ENCODE measurements around the gene BICC1.

BICC1 gene

DNA sequence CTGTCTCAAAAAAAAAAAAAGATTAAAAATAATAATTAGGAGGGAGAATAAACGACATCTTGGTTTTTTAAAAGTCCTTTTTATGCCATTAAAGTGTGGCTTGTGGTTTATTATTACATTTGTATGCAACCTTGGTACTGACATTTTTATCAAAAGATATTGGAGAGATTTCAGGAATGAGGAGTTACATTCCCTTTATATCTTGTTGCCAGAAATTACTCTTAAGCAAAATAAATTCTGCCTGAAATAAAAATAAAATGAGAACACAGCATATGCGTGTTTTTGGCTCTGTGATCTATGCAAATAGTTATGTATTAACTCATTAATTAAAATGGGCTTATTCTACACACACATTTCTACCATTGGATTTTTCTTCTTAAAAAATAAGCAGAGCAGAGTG, 202.4 kb downstream of the BICC1 start:
- DNase-seq, result no peak

DNA sequence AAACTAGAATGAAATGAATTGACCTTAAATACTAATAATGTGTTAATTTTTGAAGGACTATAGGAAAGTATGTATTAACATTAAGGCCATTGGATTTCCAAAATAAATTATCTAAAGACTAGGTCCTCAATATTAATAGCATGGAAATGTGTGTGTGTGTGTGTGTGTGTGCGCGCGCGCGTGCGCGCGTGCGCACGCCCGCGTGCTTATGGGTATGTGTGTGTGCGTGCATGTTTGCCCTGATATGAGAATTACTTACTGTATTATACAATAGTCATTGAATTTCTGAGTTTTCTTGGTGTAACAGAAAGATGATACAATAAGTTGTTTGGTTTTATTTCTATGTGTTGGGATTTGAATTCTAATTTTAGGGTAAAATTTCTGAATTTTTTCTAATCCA, 205.9 kb downstream of the BICC1 start:
- DNase-seq, result no peak

DNA sequence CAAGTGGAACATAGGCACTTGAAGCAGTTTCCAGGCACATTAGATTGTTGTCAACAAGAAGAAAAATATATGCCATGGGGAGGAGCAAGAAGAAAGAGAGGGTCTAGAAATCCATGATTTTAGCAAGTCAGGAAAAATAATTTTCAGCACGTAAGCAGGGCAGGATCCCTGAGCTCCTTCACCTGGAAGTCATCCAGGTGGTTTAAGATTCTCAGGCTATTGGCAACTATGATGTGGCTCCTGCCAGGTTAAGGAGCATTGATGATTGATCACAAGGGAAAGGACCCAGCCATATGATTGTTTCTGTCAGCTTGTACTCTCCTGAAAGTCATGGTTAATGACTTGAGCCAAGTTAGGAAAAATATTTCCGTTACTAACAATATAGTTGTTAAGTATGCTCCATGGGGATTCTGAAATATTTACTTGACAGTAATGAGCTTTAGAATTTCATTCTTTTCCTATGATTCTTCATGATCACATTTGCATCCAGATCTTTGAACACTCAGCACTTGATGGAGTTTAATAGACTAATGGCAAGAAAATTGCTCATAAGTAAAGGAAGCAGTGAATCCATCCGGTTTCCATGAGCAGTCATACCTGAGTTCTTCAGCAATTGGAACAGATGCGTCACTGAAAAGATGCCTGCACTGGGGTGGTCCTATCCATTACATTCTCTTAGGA, 209.1 kb downstream of the BICC1 start:
- no peak for DNase-seq

DNA sequence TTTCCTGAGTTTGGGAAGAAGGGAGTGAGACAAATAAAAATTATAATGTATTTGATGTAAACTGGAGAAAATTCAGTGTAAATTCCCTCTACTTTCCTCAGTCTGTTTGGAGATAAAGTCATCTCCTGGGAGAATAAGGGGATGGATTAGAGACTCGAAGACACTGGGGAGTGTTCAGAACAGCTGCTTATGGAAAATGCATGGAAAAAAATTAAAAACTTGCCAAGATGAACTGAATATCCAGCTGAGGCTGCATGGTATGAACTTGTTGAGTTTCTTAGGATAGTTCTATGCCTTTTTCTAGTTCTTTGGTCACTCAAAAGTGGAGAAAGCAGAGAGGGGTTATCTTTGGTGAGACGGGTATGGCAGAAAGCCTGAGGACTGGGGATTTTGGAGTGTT, 210.5 kb downstream of the BICC1 start:
- DNase-seq, result no peak

DNA sequence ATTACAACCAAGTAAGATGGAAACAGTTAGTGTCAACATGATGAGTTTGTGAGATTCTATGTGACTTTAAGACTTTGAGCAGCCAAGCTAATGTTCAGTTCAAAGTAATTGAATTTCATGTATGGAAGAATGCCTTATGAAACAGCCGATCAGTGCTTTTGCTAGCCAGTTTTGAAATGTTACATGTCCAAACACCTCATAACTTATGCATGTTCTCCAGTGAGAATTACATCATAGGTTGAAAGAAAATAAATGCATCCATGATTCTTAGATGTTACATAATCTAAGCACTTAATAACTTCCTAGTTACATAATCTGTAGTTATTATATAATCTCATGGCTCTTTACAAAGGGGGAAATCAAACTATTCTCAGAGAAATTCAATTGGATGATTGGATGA, 211.3 kb downstream of the BICC1 start:
- DNase-seq, result no peak

DNA sequence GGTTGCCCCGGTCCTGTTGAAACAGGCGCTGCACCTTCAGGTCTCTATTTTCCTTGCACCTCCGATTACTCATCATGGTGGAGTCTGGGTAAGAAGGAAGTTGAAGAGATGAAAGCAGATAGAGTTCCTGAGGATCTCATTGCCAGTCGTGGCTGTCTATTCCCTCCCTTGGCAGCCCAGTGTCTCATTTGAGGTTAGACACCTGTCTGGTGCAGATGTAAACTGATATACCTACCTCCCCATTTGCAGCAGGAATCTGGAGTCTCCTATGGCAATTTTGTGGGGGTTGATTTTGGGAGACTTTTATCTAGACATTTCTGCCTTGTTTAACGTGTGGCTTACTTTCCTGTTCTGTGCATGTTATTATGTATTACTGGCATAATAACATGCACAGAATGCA, 212.1 kb downstream of the BICC1 start:
- no peak for DNase-seq

DNA sequence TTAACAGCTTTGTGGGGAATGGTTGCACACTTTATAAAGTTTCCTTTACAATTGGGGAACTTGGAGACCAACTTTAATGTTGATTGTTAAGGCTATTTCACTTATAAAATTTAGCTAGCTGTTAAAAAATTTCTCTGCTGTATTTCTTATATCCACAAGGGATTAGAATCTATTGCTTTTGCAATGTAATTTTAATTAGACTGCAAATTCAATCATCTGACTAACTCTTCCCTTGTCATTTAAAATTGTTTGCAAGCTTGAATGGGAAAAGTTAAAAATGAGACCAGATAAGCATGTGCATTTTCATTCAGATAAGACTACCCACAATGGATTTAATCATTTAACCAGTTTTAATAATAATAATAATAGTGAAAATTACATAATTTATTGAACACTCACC, 213.2 kb downstream of the BICC1 start:
- DNase-seq, result no peak

DNA sequence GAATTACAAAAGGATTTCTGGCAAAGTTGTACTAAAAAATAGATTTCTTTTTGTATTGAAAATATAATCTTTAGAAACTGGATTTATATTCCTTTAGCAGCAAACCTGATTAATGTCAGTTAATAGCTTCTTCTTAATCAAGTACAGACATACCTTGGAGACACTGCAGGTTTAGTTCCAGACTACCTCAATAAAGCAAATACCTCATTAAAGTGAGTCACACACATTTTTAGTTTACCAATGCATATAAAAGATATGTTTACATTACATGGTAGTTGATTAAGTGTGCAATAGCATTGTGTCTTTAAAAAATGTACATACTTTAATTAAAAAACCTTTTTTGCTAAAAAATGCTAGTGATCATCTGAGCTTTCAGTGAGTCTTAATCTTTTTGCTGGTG, 215.0 kb downstream of the BICC1 start:
- no peak for DNase-seq

DNA sequence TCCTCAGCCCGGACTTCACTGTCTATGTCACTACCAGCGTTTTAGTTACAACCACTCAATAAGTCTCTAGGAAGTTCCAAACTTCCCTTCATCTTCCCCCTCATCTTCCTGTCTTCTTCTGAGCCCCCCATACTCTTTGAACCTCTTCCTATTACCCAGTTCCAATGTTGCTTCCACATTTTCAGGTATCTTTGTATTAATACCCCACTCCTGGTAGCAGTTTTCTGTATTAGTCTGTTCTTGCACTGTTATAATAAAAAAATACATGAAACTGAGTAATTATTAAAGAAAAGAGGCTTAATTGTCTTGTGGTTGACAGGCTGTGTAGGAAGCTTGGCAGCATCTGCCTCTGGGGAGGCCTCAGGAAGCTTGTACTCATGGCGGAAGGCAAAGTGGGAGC, 218.6 kb downstream of the BICC1 start:
- DNase-seq, result no peak

DNA sequence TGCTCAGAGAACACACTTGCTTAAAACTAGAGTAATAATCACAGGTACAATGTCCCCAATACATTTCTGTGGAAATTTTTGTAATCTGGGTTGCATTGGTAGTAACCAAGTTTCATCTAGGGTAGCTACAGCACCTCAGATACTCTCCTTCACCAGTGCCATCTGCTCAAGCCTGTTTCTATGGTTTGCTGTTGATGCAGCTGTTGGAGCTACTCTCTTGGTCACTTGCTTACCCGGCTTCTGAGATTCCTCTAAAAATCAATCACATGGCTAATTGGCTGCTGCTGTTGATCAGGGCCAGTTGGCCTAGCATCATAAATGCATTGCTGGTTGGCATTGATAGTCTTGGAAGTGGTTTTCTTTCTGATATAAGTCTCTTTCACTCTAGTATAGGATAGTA, 220.8 kb downstream of the BICC1 start:
- DNase-seq, result no peak

DNA sequence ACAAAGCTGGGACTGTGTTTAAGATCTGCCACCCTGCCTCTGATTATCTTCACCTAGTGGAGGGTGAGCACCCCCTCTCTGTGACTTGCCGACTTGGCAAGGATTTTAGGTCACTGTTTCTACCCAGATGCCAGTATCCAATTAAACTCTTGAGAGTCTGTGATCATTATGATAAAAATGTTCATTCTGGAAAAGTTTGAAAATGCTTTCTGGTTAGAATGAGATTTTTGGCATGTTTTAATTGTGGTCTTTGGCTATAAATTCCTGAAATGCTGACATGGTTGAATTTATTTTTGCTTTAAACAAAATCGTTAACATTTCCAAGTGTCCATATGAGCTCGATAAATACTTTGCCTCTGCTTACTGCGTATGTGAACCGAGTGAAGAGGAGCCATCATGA, 221.4 kb downstream of the BICC1 start:
- no peak for DNase-seq

DNA sequence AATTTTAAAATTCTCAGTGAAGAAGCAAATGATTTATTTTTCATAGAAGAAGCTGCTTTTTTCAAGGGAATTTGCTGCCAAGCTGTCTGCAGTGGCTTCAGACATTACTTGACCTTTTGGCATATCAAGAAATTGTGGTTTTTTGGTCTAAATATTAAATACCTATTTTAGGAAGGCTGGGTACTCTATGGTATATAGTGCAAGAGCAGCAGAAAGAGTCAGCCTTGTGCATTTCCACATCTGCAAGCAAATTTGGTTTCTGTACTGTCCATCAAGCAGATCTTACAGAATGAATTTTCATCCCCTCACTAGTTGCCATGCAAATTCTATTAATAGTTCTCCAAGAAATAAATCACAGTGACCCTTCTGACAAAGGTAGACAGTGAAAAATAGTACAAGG, 222.0 kb downstream of the BICC1 start:
- DNase-seq, result no peak

DNA sequence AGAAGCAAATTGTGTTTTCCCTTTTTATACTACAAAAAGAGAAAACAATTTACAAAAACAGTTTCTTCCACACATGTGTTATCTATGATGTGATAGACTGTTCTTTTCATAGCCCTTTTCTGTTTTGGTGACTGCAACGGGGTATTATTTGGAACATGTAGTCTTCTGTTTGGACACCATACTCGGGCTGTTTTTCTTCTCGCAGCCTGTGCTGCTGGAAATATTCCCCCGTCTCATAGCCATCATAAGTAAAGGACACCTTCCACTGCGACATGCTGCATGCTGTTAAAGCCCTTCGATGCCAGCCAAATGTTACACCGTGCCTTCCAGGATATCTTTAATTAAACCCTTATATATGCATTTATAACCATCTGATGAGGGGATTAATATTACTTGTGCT, 222.4 kb downstream of the BICC1 start:
- DNase-seq, result no peak

DNA sequence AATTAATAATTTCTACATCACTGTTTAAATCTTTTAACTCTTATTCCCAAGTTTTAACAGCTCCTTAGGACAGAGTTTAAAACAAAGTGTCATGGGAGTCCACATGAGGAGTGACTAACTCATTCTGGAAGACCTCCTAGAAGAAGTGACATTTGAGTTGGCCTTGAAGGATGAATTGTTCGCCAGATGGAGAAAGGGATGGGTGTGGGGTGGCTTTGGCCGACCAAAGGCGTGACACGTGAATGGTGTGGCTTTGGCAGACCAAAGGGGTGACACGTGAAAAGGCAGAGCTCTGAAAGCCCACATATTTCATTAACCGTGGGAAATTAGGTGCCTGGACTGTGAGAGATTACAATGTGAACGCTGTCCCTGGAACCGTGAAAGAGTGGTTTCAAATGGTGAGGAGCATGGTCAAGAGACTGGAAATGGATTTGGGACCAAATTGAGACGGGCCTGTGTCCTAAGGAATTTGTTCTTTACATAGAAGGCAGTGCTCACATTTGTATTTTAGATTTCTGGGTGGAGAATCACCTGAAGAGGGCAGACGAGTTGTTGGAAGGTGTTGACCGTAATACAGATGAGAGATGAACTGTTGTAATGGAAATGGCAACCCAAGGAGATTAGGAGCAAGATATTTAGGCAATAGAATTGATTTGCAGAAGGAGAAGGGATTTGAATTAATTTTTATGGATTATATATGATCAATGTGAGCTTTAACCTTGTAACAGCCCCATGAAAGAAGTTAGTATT, 228.1 kb downstream of the BICC1 start:
- DNase-seq, result no peak

DNA sequence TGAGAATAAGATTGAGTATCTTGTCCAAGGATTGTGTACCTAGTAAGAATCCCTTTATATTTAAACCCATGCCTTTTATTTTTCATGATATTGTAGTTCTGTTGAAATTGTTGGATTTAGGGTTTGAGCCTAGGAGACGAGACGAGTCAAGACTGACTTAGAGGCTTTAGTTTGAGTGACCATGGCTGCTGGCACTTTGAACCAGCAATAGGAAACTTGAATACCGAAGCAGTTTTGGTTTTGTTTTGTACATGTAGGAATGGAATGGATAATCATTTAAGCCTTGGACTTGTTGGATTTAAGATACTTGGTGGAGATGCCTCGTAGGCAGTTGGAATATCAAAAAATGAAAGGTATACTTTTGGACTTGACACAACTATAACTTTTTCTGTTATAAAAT, 229.0 kb downstream of the BICC1 start:
- no peak for DNase-seq

DNA sequence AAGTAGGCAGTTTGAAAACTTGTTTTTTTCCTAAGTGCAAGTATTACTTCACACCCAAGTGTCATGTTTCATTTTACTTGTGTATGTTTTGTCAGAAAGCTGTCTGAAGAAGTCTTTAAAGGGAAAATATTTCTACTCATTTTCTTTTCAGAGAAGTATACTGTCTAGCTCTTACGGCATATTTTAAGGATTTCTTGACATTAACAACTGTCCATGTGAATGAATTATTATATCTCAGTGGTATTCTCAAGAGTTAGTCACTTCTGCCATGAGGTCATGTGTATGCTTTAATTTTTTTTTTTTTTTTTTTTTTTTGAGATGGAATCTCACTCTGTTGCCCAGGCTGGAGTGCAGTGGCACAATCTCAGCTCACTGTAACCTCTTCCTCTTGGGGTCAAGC, 229.5 kb downstream of the BICC1 start:
- no peak for DNase-seq

DNA sequence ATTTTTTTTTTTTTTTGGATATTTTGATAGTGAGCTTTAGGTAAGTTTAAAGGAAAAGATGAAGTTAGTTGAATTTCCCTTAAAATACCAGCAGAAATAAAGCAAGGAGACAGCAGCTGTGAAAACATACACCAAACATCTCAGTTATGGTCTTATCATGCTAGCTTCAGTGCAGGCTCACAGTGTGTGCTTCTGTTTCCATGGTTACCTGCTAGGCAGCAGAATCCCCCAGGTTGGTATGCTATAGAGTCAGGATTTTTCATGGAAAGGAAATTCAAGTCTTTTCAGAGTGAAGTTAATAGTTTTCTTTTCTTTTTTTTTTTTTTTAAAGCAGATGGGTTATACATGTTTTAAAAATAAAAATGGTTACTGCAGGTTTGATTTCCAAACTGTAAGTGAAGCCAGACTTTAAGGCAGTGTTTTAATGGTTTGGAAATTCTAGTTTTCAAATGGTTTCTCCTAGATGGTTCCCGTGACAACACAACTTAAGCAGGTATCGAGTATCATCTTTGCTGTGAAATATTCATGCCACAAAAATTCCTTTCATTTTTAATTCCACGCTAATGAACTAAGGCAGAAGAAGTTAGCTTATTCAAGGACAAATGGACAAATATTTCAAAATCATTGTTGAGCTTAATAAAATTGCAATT, 230.9 kb downstream of the BICC1 start:
- no peak for DNase-seq

DNA sequence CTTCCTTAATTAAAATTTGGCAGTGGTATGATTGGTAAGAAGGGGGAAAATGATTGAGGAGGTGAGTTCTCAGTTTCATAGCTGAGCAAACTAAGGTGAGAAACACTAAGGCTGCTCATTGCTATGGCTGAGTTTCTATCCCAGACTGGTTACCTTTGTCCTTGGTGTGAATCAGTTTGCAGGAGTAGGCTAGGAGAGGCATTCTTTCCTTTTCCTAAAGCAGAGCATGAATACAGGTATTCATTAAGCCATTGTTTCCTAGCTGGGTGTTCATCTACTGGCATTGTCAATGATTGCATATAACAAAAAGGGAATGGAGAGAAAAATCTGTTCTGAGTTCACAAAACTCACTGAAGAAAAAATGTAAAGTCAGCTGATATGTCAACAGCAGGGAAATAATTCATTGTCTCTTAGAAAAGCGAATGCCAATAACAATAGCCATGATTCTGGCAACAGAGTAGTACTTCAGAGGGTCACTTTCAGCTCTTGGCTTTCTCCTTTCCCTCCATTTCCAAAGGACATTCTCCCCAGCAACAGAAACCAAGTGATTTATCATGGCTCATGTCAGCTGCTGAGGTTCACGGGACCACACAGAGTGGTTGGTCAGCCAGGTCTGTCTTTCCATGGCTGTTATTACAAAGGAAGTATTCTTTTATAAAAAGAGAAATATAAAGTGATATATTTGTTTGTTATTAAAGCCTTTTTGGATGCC, 234.0 kb downstream of the BICC1 start:
- DNase-seq, result no peak

DNA sequence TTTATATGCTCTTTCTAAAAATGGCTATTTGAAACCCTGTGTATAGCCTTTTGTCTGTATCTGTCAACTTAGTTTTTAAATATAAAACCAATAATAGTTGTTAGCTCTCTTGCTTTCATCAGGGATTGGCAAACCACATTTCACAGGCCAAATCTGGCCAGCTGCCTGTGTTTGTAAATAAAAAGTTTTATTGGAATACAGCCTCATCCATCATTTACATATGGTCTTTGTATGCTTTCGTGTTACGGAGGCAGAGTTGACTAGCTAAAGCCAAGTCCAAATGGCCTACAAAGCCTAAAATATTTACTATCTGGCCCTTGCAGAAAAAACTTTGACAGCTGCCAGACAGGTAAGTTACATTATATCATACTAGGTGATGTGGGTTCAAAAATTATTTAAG, 235.0 kb downstream of the BICC1 start:
- no peak for DNase-seq

DNA sequence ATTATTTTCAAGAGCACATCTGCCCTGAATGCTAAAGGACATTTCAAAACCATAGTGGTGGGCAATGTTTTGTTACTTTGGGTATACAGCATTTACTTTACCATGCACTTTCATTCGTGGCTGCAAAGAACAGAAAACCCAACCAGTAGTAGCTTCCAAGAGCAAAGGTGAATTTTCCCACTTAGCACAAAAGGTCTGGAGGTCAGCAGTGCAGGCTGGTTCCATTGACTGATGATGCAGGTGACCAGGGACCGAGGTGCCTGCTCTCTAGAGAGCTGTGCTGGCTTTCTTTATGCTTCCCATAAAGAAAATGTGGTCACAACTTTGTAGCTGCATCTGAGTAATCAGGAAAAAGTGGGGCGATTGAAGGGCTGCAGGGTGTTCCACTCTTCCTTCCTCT, 240.0 kb downstream of the BICC1 start:
- DNase-seq, result no peak

DNA sequence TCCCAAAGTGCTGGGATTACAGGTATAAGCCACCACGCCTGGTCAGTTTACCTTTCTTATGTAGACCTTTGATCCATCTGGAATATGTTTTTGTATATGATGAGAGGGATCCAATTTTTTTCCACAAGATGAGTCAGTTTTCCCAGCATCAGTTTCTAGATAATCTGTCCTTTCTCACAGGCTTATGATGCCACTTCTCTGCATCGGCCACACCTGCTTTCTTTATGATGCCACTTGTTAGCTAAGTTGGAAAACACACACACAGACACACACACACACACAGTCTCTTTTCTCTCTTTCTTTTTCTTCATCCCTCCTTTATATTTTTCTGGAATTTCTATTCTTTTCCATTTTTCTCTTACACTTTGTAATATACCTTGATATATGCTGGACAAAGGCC, 240.8 kb downstream of the BICC1 start:
- no peak for DNase-seq

DNA sequence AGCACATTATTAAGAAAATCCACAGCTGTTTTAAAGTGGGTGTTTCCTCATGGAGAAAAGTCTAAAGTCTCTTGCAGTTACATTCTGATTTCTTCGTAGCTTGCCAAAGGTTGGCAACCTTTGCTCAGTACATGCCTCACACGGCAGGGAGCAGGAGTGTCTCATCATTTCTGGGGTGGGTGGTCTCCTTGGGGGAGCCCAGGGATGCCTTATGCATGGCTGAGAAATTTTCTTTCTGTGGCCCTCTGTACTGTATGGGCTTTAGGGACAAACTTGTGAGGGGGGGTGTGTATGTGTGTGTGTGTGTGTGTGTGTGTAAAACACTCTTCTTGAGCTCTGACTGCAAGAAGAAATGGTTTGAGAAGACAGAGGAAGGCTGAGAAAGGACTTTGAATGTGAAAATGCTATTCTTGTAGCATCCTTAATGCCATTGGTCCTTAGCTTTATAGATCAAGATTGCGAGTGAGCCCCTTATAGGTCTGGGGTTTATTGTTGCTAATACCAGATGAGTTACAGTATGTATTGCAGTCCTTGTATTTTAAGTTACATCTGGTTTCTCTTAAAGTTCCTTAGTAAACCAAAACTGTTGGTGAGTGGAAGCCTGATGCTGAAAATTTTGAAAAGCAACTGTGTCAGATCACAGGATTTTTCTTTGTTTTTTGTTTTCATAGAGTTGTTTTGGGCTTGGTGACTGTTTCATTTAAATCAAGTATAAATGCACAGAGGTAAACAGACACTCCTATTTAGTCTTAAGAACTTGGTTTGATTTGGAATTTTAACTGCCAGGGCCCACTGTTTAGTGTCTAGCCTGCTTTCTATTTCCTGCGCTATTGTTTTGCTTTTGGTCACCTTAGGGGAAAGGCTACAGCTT, 242.0 kb downstream of the BICC1 start:
- DNase-seq, result no peak

DNA sequence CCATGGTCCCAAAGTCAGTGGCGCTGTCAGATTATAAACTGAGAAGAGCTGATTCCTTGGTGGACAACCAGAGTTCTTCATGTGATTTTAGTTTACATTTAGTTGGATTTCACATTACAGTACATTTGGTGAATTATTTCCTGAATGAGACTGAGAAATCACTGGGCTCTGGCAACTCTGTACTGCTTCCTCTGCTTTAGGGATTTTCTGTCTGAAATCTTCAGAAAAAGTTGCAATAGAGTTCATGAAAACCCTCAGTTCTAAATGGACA, 242.6 kb downstream of the BICC1 start:
- no peak for DNase-seq

All from activated T-cell treated with anti-CD3 and anti-CD28 coated beads, Interleukin-2, amount 50 U/mL, for 1 hour (primary cell).